ENCODE measurements around the gene NCKAP5.

Gene NCKAP5

GRCh38 chr2:133490411-133490980 is 77.8 kb downstream of the NCKAP5 start:
- POLR2A ChIA-PET: no interaction called here
- TF ChIP-seq SP1 (IDR thresholded peaks at IDR 0.05): no peak
- no peak for TF ChIP-seq FOXM1 (IDR thresholded peaks at IDR 0.05; ENCODE audit: borderline replicate concordance)
- no peak for TF ChIP-seq L3MBTL2 (conservative IDR thresholded peaks at IDR 0.05)
- no peak for TF ChIP-seq CTBP1 (IDR thresholded peaks at IDR 0.05; ENCODE audit: borderline replicate concordance)
- CTCF ChIA-PET: no interaction called here
- no peak for DNase-seq (ENCODE audit: extremely low spot score)

- POLR2A ChIA-PET: no interaction called here
- CTCF ChIA-PET: no interaction called here
- DNase-seq (ENCODE audit: extremely low spot score): no peak
- no peak for TF ChIP-seq ARNT (IDR thresholded peaks at IDR 0.05)
- TF ChIP-seq L3MBTL2 (conservative IDR thresholded peaks at IDR 0.05): no peak
- no peak for TF ChIP-seq SUZ12 (IDR thresholded peaks at IDR 0.05)
- no peak for TF ChIP-seq FOXM1 (IDR thresholded peaks at IDR 0.05; ENCODE audit: borderline replicate concordance)
These were observed 78.4 kb downstream of the NCKAP5 start for GRCh38 chr2:133489641-133490410.

GRCh38 chr2:133489146-133489545 is 79.1 kb downstream of the NCKAP5 start:
- TF ChIP-seq LEF1 (IDR thresholded peaks at IDR 0.05; ENCODE audit: borderline replicate concordance): no peak
- TF ChIP-seq BHLHE40 (IDR thresholded peaks at IDR 0.05; ENCODE audit: borderline replicate concordance): no peak
- TF ChIP-seq SUZ12 (IDR thresholded peaks at IDR 0.05): no peak
- no peak for TF ChIP-seq TARDBP (IDR thresholded peaks at IDR 0.05)
- no peak for TF ChIP-seq FOXA1 (IDR thresholded peaks at IDR 0.05)
- no peak for TF ChIP-seq NFRKB (IDR thresholded peaks at IDR 0.05)
- no peak for TF ChIP-seq HDGF (IDR thresholded peaks at IDR 0.05; ENCODE audit: borderline replicate concordance)
- no peak for TF ChIP-seq FOXM1 (IDR thresholded peaks at IDR 0.05; ENCODE audit: borderline replicate concordance)
- no peak for TF ChIP-seq SP1 (IDR thresholded peaks at IDR 0.05)
- no peak for TF ChIP-seq L3MBTL2 (conservative IDR thresholded peaks at IDR 0.05)
- no peak for TF ChIP-seq ELF4 (IDR thresholded peaks at IDR 0.05)
- no peak for TF ChIP-seq FOXK2 (IDR thresholded peaks at IDR 0.05)
- no peak for TF ChIP-seq ARNT (IDR thresholded peaks at IDR 0.05)
- no peak for TF ChIP-seq ZNF384 (IDR thresholded peaks at IDR 0.05)
- TF ChIP-seq CTBP1 (IDR thresholded peaks at IDR 0.05; ENCODE audit: borderline replicate concordance): no peak
- no peak for TF ChIP-seq PKNOX1 (IDR thresholded peaks at IDR 0.05)
- ChIA-PET POLR2A (no interaction called here), CTCF (no interaction called here)
- no peak for DNase-seq (ENCODE audit: extremely low spot score)

- ChIA-PET POLR2A (no interaction called here), CTCF (interaction anchor here (0.5 kb wide), 1 partner anchor 305 kb away, joined by 4 read pairs; no protein-coding TSS in a partner anchor)
- no peak for DNase-seq (ENCODE audit: extremely low spot score)
- no peak for TF ChIP-seq TARDBP (IDR thresholded peaks at IDR 0.05)
- no peak for TF ChIP-seq SUZ12 (IDR thresholded peaks at IDR 0.05)
- TF ChIP-seq SP1 (IDR thresholded peaks at IDR 0.05): no peak
- no peak for TF ChIP-seq ARNT (IDR thresholded peaks at IDR 0.05)
- no peak for TF ChIP-seq LEF1 (IDR thresholded peaks at IDR 0.05; ENCODE audit: borderline replicate concordance)
- no peak for TF ChIP-seq BHLHE40 (IDR thresholded peaks at IDR 0.05; ENCODE audit: borderline replicate concordance)
These were observed 81.5 kb downstream of the NCKAP5 start for GRCh38 chr2:133486771-133487191.

- ChIA-PET CTCF (no interaction called here), POLR2A (no interaction called here)
- DNase-seq (ENCODE audit: extremely low spot score): no peak
- TF ChIP-seq TARDBP (IDR thresholded peaks at IDR 0.05): no peak
- no peak for TF ChIP-seq FOXA1 (IDR thresholded peaks at IDR 0.05)
- no peak for TF ChIP-seq FOXK2 (IDR thresholded peaks at IDR 0.05)
- no peak for TF ChIP-seq SP1 (IDR thresholded peaks at IDR 0.05)
- TF ChIP-seq LEF1 (IDR thresholded peaks at IDR 0.05; ENCODE audit: borderline replicate concordance): no peak
- TF ChIP-seq L3MBTL2 (conservative IDR thresholded peaks at IDR 0.05): no peak
- TF ChIP-seq FOXM1 (IDR thresholded peaks at IDR 0.05; ENCODE audit: borderline replicate concordance): no peak
- TF ChIP-seq SUZ12 (IDR thresholded peaks at IDR 0.05): no peak
- TF ChIP-seq NFRKB (IDR thresholded peaks at IDR 0.05): no peak
- TF ChIP-seq HDGF (IDR thresholded peaks at IDR 0.05; ENCODE audit: borderline replicate concordance): no peak
- no peak for TF ChIP-seq PKNOX1 (IDR thresholded peaks at IDR 0.05)
- TF ChIP-seq ZNF384 (IDR thresholded peaks at IDR 0.05): no peak
- TF ChIP-seq BHLHE40 (IDR thresholded peaks at IDR 0.05; ENCODE audit: borderline replicate concordance): no peak
- TF ChIP-seq CTBP1 (IDR thresholded peaks at IDR 0.05; ENCODE audit: borderline replicate concordance): no peak
- no peak for TF ChIP-seq ELF4 (IDR thresholded peaks at IDR 0.05)
- TF ChIP-seq ARNT (IDR thresholded peaks at IDR 0.05): no peak
These were observed 82.4 kb downstream of the NCKAP5 start for GRCh38 chr2:133485868-133486267.

- TF ChIP-seq L3MBTL2 (conservative IDR thresholded peaks at IDR 0.05) (no peak), ARNT (IDR thresholded peaks at IDR 0.05) (no peak), HDGF (IDR thresholded peaks at IDR 0.05; ENCODE audit: borderline replicate concordance) (no peak), PKNOX1 (IDR thresholded peaks at IDR 0.05) (no peak), ELF4 (IDR thresholded peaks at IDR 0.05) (no peak), BHLHE40 (IDR thresholded peaks at IDR 0.05; ENCODE audit: borderline replicate concordance) (no peak), FOXM1 (IDR thresholded peaks at IDR 0.05; ENCODE audit: borderline replicate concordance) (no peak), FOXK2 (IDR thresholded peaks at IDR 0.05) (no peak), LEF1 (IDR thresholded peaks at IDR 0.05; ENCODE audit: borderline replicate concordance) (no peak), SUZ12 (IDR thresholded peaks at IDR 0.05) (no peak), CTBP1 (IDR thresholded peaks at IDR 0.05; ENCODE audit: borderline replicate concordance) (no peak)
- POLR2A ChIA-PET: no interaction called here
- CTCF ChIA-PET: no interaction called here
- DNase-seq (ENCODE audit: extremely low spot score): no peak
These were observed 83.5 kb downstream of the NCKAP5 start for GRCh38 chr2:133484784-133485183.

Data from HEK293T (cell line).